B cell (primary cell): ENCODE data around the gene SRPK1. TPM values are rescaled to one million over a fixed set of nuclear protein-coding genes. Genes with fewer than 3 reads are reported as not detected.

Experiments
- ATAC-seq: fragments of 200-7000 bp; cut with Tn5 transposase; one replicate; pipeline ENCODE4 v1.10.0; 2021; ENCODE audit warnings: low read depth, mild to moderate bottlenecking, moderate number of reproducible peaks, moderate library complexity
- CTCF ChIA-PET: fragments of 350-600 bp; sonication (Branson Sonifier 250); formaldehyde crosslinking; loops from one replicate; lab custom pipeline; 2021; ENCODE audit warnings: antibody characterized with exemption, inconsistent platforms; lab: Charles Lee
- POLR2A ChIA-PET: fragments of 350-600 bp; sonication (Branson Sonifier 250); formaldehyde crosslinking; loops from one replicate; lab custom pipeline; 2021; ENCODE audit warnings: antibody characterized with exemption; lab: Charles Lee
- DNase-seq: peaks from one replicate; pipeline ENCODE4 v3.0.0; 2013
- H2AFZ ChIP-seq: 2 replicates; pipeline ENCODE4 v1.6.1; 2012; ENCODE audit warnings: mild to moderate bottlenecking, low read depth, low read length; ENCODE audit not compliant: insufficient read depth, poor library complexity, severe bottlenecking
- H3K27ac ChIP-seq, 2 donors: 1 replicate in 1 of 2; 2 replicates in 1 of 2; pipeline ENCODE4 v1.5.1; 2012 to 2013; ENCODE audit warnings: low read length in 2 of 2, mild to moderate bottlenecking in 2 of 2, moderate library complexity in 1 of 2
- H3K27me3 ChIP-seq, 4 experiments: fragments of 200-600 bp in 1 of 4; sonication (generic) in 1 of 4; replicated peaks in 1 of 4; 1 replicate in 2 of 4; 2 replicates in 2 of 4; pipeline versions ENCODE4 v1.6.1 to v1.7.0; 2013 to 2016; ENCODE audit warnings: low read length in 3 of 4, mild to moderate bottlenecking in 2 of 4, mixed read lengths in 1 of 4, moderate library complexity in 1 of 4; ENCODE audit not compliant: insufficient read depth in 4 of 4, control insufficient read depth in 3 of 4; ENCODE audit errors: control extremely low read depth in 1 of 4
- H3K36me3 ChIP-seq, 2 experiments: replicated peaks in 1 of 2; 1 replicate in 1 of 2; 2 replicates in 1 of 2; pipeline versions ENCODE4 v1.6.1 to v1.7.1; 2013; ENCODE audit warnings: low read length in 1 of 2; ENCODE audit not compliant: insufficient read depth in 2 of 2, control insufficient read depth in 1 of 2; ENCODE audit errors: control extremely low read depth in 1 of 2, extremely low read depth in 1 of 2
- H3K4me1 ChIP-seq, 2 donors: fragments of 200-600 bp in 1 of 2; sonication (generic) in 1 of 2; 1 replicate in 1 of 2; 2 replicates in 1 of 2; pipeline versions ENCODE4 v1.5.1 to v1.6.1; 2013 to 2017; ENCODE audit warnings: low read length in 2 of 2; ENCODE audit not compliant: control insufficient read depth in 2 of 2, insufficient read depth in 2 of 2
- H3K4me2 ChIP-seq: replicated peaks from 2 replicates; pipeline ENCODE3; 2012; ENCODE audit warnings: mild to moderate bottlenecking, low read depth, low read length; ENCODE audit not compliant: poor library complexity, severe bottlenecking
- H3K4me3 ChIP-seq, 5 experiments: fragments of 200-600 bp in 1 of 5; sonication (generic) in 1 of 5; 1 replicate in 3 of 5; 2 replicates in 2 of 5; pipeline versions ENCODE4 v1.5.1 to v1.7.0; 2011 to 2016; ENCODE audit warnings: low read length in 4 of 5, mild to moderate bottlenecking in 4 of 5, low read depth in 2 of 5, control low read depth in 1 of 5, moderate library complexity in 1 of 5; ENCODE audit not compliant: insufficient read depth in 1 of 5; ENCODE audit errors: control extremely low read depth in 1 of 5, extremely low read depth in 1 of 5
- H3K79me2 ChIP-seq: fragments of 200-600 bp; sonication (generic); one replicate; pipeline ENCODE4 v1.6.0; 2016; ENCODE audit warnings: low read length; ENCODE audit not compliant: control insufficient read depth, insufficient read depth
- H3K9ac ChIP-seq: fragments of 200-600 bp; sonication (generic); 2 replicates; pipeline ENCODE4 v1.6.1; 2017; ENCODE audit warnings: mild to moderate bottlenecking, low read length, moderate library complexity
- H3K9me3 ChIP-seq, 3 donors: one replicate each; pipeline versions ENCODE4 v1.6.1 to v1.7.1; 2013; ENCODE audit warnings: low read length in 2 of 3; ENCODE audit not compliant: control insufficient read depth in 2 of 3, insufficient read depth in 1 of 3; ENCODE audit errors: control extremely low read depth in 1 of 3
- H4K20me1 ChIP-seq: 2 replicates; pipeline ENCODE4 v1.6.0; 2012; ENCODE audit warnings: mild to moderate bottlenecking, low read length; ENCODE audit not compliant: insufficient read depth, control insufficient read depth, poor library complexity, severe bottlenecking
- H3K27ac Mint-ChIP-seq: one replicate; pipeline ENCODE4 v1.8.0; 2021; ENCODE audit warnings: mixed read lengths
- H3K27me3 Mint-ChIP-seq: one replicate; pipeline ENCODE4 v1.8.0; 2021; ENCODE audit warnings: mixed read lengths
- H3K4me1 Mint-ChIP-seq: one replicate; pipeline ENCODE4 v1.8.0; 2021; ENCODE audit warnings: mixed read lengths
- H3K4me3 Mint-ChIP-seq: one replicate; pipeline ENCODE4 v1.8.0; 2021; ENCODE audit warnings: mixed read lengths
- H3K9me3 Mint-ChIP-seq: one replicate; pipeline ENCODE4 v1.8.0; 2022; ENCODE audit warnings: mixed read lengths; ENCODE audit not compliant: insufficient read depth
- EZH2 ChIP-seq: IDR thresholded peaks from 2 replicates; pipeline ENCODE4 v1.6.1; 2012; ENCODE audit warnings: borderline replicate concordance, low read depth, mild to moderate bottlenecking, moderate library complexity, low read length; ENCODE audit not compliant: insufficient read depth, poor library complexity, severe bottlenecking
- WGBS: methylation state at CpG from one replicate; pipeline ENCODE4 v1.1.5; 2013; ENCODE audit warnings: missing lambda C conversion rate; ENCODE audit not compliant: insufficient coverage; 5-methylcytosine and 5-hydroxymethylcytosine counted together
- intact Hi-C: fragments of 100-400 bp; cut with micrococcal nuclease; formaldehyde crosslinking; loops from one replicate; pipeline ENCODE4 v1.10.0; 2022
- polyA plus RNA-seq: library from polyadenylated mRNA; depleted of rRNA; stranded (reverse); fragments of >200 nt; gene quantifications from 2 replicates; pipeline ENCODE4 v1.2.3, GENCODE V29; 2012
- total RNA-seq, 2 donors: library from RNA; stranded (reverse); fragments of 120-200 nt in 1 of 2; gene quantifications; 1 replicate in 1 of 2; 2 replicates in 1 of 2; pipeline versions ENCODE4 v1.2.3 to v1.2.4, GENCODE V29; 2013 to 2022
- TF ChIP-seq, protein P1 (sequence below): fragments of 200-600 bp; IDR thresholded peaks from one replicate; pipeline ENCODE4 v1.8.0; 2022; ENCODE audit warnings: antibody characterized with exemption, mild to moderate bottlenecking

Gene SRPK1
- total and polyA plus RNA-seq, 2 donors (not counting 1 experiment from before 2014, with no cell fraction given): 9.7 to 53.3 TPM

DNA sequence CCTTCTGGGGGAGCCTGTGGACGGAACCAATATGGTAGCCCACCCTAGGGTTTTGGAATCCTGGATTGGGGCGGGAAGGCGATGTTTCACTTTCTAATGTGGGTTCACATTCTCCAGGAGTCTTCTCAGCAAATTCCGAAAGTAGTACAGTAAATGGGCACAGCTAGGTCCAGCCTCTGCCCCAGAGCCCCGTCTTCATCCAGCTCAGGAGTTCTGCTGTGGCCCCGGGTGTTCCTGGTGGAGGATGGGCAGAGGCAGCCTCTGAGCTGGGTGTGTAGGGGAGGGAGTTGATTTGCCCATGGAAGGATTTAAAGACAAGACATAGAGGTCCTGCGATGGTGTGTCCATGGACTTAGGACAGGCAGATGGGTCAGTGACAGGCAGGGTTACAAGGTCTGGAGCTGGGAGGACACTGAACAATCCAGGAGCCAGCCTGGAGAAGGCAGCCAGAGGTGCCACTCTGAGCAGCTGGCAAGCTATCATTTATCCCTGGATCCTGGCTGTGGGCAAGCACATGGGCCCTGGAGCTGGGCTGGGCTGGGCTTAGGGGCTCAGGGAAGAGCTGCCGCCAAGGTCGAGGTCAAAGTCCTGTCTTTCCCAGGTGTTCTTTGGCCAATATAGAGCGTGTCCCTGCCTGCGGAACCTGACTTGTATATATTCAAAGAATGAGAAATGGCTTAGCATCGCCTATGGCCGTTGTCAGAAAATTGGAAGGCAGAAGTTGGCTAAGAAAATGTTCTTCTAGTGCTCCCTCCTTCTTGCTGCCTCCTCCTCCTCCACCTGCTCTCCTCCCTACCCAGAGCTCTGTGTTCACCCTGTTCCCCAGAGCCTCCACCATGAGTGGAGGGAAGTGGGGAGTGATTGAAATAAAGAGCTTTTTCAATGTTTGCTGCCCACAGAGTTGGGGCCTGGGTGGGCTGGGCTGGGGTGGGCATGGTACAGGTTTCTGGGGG is 133.4 kb downstream of the SRPK1 start:
- Mint-ChIP-seq H3K27me3 (peaks cover 53% of the 10 kb centered on the region), H3K4me3 (no peak overlapping the region), H3K27ac (no peak overlapping the region), H3K4me1 (no peaks in the 10 kb centered on the region), H3K9me3 (no peaks in the 10 kb centered on the region)
- H3K4me2 ChIP-seq: no peak overlapping the region
- H2AFZ ChIP-seq: no peak overlapping the region
- H3K36me3 ChIP-seq: no peaks in the 10 kb centered on the region
- peaks cover 0 to 22% (median 14%) of the 10 kb centered on the region in 4 experiments for H3K27me3 ChIP-seq
- H3K9ac ChIP-seq: no peak overlapping the region
- H3K27ac ChIP-seq: no peak overlapping the region
- ChIA-PET POLR2A (interaction anchor here (0.6 kb wide), 1 partner anchor 179 kb away, joined by 3 read pairs; no protein-coding TSS in a partner anchor), CTCF (no interaction called here)
- peaks cover 0 to 4% of the 10 kb centered on the region in 2 donors for H3K4me1 ChIP-seq
- intact Hi-C loops: no loop called here
- no peaks in the 10 kb centered on the region for H4K20me1 ChIP-seq
- WGBS: 88% methylated on average over 11 of the region's 13 CpGs
- no peak overlapping the region for H3K4me3 ChIP-seq
- H3K9me3 ChIP-seq: peaks cover 0 to 12% (median 0%) of the 10 kb centered on the region in 3 donors
- no peak for TF ChIP-seq EZH2
- TF ChIP-seq, protein P1, sequence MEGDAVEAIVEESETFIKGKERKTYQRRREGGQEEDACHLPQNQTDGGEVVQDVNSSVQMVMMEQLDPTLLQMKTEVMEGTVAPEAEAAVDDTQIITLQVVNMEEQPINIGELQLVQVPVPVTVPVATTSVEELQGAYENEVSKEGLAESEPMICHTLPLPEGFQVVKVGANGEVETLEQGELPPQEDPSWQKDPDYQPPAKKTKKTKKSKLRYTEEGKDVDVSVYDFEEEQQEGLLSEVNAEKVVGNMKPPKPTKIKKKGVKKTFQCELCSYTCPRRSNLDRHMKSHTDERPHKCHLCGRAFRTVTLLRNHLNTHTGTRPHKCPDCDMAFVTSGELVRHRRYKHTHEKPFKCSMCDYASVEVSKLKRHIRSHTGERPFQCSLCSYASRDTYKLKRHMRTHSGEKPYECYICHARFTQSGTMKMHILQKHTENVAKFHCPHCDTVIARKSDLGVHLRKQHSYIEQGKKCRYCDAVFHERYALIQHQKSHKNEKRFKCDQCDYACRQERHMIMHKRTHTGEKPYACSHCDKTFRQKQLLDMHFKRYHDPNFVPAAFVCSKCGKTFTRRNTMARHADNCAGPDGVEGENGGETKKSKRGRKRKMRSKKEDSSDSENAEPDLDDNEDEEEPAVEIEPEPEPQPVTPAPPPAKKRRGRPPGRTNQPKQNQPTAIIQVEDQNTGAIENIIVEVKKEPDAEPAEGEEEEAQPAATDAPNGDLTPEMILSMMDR: no peak
- no peak for ATAC-seq
- DNase-seq: no peak
- no peaks in the 10 kb centered on the region for H3K79me2 ChIP-seq

- Histone ChIP-seq H2AFZ (no peak overlapping the region), H3K4me2 (no peak overlapping the region), H3K9me3 (peaks cover 0 to 12% (median 0%) of the 10 kb centered on the region in 3 donors), H3K4me3 (no peak overlapping the region), H3K36me3 (no peaks in the 10 kb centered on the region), H4K20me1 (no peaks in the 10 kb centered on the region), H3K27ac (no peak overlapping the region), H3K27me3 (peaks cover 0 to 20% (median 14%) of the 10 kb centered on the region in 4 experiments), H3K9ac (no peak overlapping the region), H3K79me2 (no peaks in the 10 kb centered on the region), H3K4me1 (peaks cover 0 to 4% of the 10 kb centered on the region in 2 donors)
- Mint-ChIP-seq H3K4me1 (no peaks in the 10 kb centered on the region), H3K4me3 (no peak overlapping the region), H3K9me3 (no peaks in the 10 kb centered on the region), H3K27me3 (peaks cover 55% of the 10 kb centered on the region), H3K27ac (no peak overlapping the region)
- POLR2A ChIA-PET: no interaction called here
- WGBS: 66% methylated on average over 25 of the region's 25 CpGs
- ATAC-seq: no peak
- intact Hi-C loops: no loop called here
- TF ChIP-seq, protein P1: no peak
- no peak for TF ChIP-seq EZH2
- CTCF ChIA-PET: interaction anchor here (1.1 kb wide), 1 partner anchor 262 kb away, joined by 3 read pairs; no protein-coding TSS in a partner anchor
- no peak for DNase-seq
These were observed 134.1 kb downstream of the SRPK1 start for GRCh38 chr6:35786810-35787209.
